ENCODE measurements around the gene RAD51B. TPM values are rescaled to one million over a fixed set of nuclear protein-coding genes. Genes with fewer than 3 reads are reported as not detected.
A peak's percentile ranks its signal among the peaks of the same experiment; 100 is the strongest.

Gene RAD51B
- total and polyA plus RNA-seq, 2 of the 13 experiments (the other 11 are each of a cell fraction or from before 2014, with no cell fraction given), result 7.0 to 9.5 TPM

DNA sequence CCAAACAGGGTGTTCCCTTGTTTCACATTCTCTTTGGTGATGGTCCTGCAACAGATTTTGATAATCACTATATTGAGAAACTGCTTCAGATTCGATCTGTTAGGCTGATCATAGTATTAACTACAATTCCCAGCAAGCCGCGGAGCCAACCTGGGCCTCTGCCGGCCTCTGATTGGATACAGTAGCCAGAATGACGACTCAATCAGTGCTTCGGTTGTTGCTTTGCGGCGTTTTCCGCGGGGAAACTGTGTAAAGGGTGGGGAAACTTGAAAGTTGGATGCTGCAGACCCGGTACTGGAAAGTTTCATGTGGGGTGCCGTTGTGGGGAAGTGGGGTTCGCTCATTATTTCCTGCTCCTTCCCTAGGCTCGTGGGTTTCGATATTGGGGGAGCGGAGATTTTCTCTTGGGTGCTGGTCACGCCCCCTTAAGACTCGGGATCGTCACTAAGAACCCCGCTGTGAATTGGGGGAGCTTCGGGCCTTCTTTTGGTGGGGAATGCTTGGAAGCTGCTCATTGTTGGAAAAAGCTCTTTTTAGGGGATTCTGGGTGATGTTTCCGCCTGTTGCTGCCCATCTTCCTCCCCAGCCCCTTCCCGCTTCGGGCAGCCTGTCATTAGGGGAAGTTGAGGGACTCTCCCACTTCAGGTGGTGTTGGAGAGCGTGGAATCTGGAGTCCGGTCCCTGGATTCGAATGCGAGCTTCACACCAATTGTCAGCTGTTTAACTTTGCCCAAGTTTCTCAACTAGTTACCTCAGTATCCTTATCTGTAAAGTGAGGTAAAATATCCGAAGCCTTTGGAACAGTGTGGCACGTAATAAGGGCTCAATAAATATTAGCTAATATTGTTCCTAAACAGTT, at the start of gene RAD51B (continued):
- TF ChIP-seq, protein P1, sequence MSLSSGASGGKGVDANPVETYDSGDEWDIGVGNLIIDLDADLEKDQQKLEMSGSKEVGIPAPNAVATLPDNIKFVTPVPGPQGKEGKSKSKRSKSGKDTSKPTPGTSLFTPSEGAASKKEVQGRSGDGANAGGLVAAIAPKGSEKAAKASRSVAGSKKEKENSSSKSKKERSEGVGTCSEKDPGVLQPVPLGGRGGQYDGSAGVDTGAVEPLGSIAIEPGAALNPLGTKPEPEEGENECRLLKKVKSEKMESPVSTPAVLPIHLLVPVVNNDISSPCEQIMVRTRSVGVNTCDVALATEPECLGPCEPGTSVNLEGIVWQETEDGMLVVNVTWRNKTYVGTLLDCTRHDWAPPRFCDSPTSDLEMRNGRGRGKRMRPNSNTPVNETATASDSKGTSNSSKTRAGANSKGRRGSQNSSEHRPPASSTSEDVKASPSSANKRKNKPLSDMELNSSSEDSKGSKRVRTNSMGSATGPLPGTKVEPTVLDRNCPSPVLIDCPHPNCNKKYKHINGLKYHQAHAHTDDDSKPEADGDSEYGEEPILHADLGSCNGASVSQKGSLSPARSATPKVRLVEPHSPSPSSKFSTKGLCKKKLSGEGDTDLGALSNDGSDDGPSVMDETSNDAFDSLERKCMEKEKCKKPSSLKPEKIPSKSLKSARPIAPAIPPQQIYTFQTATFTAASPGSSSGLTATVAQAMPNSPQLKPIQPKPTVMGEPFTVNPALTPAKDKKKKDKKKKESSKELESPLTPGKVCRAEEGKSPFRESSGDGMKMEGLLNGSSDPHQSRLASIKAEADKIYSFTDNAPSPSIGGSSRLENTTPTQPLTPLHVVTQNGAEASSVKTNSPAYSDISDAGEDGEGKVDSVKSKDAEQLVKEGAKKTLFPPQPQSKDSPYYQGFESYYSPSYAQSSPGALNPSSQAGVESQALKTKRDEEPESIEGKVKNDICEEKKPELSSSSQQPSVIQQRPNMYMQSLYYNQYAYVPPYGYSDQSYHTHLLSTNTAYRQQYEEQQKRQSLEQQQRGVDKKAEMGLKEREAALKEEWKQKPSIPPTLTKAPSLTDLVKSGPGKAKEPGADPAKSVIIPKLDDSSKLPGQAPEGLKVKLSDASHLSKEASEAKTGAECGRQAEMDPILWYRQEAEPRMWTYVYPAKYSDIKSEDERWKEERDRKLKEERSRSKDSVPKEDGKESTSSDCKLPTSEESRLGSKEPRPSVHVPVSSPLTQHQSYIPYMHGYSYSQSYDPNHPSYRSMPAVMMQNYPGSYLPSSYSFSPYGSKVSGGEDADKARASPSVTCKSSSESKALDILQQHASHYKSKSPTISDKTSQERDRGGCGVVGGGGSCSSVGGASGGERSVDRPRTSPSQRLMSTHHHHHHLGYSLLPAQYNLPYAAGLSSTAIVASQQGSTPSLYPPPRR (CRISPR knock-in tag; IDR thresholded peaks at IDR 0.05; ENCODE audit: borderline replicate concordance), result no peak
- TF ChIP-seq HNRNPLL (IDR thresholded peaks at IDR 0.05; ENCODE audit: low read depth, low read length, poor library complexity, severe bottlenecking) (no peak), ISX (CRISPR knock-in tag; conservative IDR thresholded peaks at IDR 0.05) (no peak), ZNF761 (CRISPR knock-in tag; conservative IDR thresholded peaks at IDR 0.05) (no peak), DMAP1 (CRISPR knock-in tag; IDR thresholded peaks at IDR 0.05) (peak; percentile 50; the same call in 1 of the 2 replicates)
- TF ChIP-seq, protein P2, sequence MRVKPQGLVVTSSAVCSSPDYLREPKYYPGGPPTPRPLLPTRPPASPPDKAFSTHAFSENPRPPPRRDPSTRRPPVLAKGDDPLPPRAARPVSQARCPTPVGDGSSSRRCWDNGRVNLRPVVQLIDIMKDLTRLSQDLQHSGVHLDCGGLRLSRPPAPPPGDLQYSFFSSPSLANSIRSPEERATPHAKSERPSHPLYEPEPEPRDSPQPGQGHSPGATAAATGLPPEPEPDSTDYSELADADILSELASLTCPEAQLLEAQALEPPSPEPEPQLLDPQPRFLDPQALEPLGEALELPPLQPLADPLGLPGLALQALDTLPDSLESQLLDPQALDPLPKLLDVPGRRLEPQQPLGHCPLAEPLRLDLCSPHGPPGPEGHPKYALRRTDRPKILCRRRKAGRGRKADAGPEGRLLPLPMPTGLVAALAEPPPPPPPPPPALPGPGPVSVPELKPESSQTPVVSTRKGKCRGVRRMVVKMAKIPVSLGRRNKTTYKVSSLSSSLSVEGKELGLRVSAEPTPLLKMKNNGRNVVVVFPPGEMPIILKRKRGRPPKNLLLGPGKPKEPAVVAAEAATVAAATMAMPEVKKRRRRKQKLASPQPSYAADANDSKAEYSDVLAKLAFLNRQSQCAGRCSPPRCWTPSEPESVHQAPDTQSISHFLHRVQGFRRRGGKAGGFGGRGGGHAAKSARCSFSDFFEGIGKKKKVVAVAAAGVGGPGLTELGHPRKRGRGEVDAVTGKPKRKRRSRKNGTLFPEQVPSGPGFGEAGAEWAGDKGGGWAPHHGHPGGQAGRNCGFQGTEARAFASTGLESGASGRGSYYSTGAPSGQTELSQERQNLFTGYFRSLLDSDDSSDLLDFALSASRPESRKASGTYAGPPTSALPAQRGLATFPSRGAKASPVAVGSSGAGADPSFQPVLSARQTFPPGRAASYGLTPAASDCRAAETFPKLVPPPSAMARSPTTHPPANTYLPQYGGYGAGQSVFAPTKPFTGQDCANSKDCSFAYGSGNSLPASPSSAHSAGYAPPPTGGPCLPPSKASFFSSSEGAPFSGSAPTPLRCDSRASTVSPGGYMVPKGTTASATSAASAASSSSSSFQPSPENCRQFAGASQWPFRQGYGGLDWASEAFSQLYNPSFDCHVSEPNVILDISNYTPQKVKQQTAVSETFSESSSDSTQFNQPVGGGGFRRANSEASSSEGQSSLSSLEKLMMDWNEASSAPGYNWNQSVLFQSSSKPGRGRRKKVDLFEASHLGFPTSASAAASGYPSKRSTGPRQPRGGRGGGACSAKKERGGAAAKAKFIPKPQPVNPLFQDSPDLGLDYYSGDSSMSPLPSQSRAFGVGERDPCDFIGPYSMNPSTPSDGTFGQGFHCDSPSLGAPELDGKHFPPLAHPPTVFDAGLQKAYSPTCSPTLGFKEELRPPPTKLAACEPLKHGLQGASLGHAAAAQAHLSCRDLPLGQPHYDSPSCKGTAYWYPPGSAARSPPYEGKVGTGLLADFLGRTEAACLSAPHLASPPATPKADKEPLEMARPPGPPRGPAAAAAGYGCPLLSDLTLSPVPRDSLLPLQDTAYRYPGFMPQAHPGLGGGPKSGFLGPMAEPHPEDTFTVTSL (CRISPR knock-in tag; IDR thresholded peaks at IDR 0.05; ENCODE audit: borderline replicate concordance), result no peak
- TF ChIP-seq, protein P3, sequence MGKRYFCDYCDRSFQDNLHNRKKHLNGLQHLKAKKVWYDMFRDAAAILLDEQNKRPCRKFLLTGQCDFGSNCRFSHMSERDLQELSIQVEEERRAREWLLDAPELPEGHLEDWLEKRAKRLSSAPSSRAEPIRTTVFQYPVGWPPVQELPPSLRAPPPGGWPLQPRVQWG (CRISPR knock-in tag; IDR thresholded peaks at IDR 0.05; ENCODE audit: borderline replicate concordance, low read depth), result no peak
- TF ChIP-seq, protein P4, sequence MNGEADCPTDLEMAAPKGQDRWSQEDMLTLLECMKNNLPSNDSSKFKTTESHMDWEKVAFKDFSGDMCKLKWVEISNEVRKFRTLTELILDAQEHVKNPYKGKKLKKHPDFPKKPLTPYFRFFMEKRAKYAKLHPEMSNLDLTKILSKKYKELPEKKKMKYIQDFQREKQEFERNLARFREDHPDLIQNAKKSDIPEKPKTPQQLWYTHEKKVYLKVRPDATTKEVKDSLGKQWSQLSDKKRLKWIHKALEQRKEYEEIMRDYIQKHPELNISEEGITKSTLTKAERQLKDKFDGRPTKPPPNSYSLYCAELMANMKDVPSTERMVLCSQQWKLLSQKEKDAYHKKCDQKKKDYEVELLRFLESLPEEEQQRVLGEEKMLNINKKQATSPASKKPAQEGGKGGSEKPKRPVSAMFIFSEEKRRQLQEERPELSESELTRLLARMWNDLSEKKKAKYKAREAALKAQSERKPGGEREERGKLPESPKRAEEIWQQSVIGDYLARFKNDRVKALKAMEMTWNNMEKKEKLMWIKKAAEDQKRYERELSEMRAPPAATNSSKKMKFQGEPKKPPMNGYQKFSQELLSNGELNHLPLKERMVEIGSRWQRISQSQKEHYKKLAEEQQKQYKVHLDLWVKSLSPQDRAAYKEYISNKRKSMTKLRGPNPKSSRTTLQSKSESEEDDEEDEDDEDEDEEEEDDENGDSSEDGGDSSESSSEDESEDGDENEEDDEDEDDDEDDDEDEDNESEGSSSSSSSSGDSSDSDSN (CRISPR knock-in tag; IDR thresholded peaks at IDR 0.05), result no peak
- TF ChIP-seq, protein P5, sequence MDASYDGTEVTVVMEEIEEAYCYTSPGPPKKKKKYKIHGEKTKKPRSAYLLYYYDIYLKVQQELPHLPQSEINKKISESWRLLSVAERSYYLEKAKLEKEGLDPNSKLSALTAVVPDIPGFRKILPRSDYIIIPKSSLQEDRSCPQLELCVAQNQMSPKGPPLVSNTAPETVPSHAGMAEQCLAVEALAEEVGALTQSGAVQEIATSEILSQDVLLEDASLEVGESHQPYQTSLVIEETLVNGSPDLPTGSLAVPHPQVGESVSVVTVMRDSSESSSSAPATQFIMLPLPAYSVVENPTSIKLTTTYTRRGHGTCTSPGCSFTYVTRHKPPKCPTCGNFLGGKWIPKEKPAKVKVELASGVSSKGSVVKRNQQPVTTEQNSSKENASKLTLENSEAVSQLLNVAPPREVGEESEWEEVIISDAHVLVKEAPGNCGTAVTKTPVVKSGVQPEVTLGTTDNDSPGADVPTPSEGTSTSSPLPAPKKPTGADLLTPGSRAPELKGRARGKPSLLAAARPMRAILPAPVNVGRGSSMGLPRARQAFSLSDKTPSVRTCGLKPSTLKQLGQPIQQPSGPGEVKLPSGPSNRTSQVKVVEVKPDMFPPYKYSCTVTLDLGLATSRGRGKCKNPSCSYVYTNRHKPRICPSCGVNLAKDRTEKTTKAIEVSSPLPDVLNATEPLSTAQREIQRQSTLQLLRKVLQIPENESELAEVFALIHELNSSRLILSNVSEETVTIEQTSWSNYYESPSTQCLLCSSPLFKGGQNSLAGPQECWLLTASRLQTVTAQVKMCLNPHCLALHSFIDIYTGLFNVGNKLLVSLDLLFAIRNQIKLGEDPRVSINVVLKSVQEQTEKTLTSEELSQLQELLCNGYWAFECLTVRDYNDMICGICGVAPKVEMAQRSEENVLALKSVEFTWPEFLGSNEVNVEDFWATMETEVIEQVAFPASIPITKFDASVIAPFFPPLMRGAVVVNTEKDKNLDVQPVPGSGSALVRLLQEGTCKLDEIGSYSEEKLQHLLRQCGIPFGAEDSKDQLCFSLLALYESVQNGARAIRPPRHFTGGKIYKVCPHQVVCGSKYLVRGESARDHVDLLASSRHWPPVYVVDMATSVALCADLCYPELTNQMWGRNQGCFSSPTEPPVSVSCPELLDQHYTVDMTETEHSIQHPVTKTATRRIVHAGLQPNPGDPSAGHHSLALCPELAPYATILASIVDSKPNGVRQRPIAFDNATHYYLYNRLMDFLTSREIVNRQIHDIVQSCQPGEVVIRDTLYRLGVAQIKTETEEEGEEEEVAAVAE (CRISPR knock-in tag; IDR thresholded peaks at IDR 0.05; ENCODE audit: borderline replicate concordance), result peak; percentile 100

All from HepG2 (cell line).